Esophagus (tissue), 2 donors: Measurements from ENCODE around the gene KASH5. TPM values are rescaled to one million over a fixed set of nuclear protein-coding genes. Genes with fewer than 3 reads are reported as not detected.

Experiments used
- H3K27ac ChIP-seq, 2 donors: one replicate each; pipeline ENCODE4 v1.5.1; 2013; ENCODE audit warnings: low read depth in 2 of 2, mild to moderate bottlenecking in 2 of 2, inconsistent platforms in 1 of 2, low read length in 1 of 2, moderate library complexity in 1 of 2
- H3K27me3 ChIP-seq, 2 donors: one replicate each; pipeline ENCODE4 v1.6.1; 2013; ENCODE audit warnings: low read length in 2 of 2, control low read depth in 1 of 2, mild to moderate bottlenecking in 1 of 2; ENCODE audit not compliant: insufficient read depth in 2 of 2, control insufficient read depth in 1 of 2
- H3K36me3 ChIP-seq, 2 donors: one replicate each; pipeline ENCODE4 v1.6.1; 2013; ENCODE audit warnings: low read length in 1 of 2; ENCODE audit not compliant: control insufficient read depth in 2 of 2, insufficient read depth in 2 of 2
- H3K4me1 ChIP-seq, 2 donors: one replicate each; pipeline ENCODE4 v1.6.1; 2013; ENCODE audit warnings: low read length in 1 of 2; ENCODE audit not compliant: control insufficient read depth in 2 of 2, insufficient read depth in 2 of 2
- H3K4me3 ChIP-seq, 2 donors: one replicate each; pipeline ENCODE4 v1.5.1; 2013; ENCODE audit warnings: low read length in 2 of 2, mild to moderate bottlenecking in 2 of 2, low read depth in 1 of 2, moderate library complexity in 1 of 2
- H3K9me3 ChIP-seq, 2 donors: one replicate each; pipeline ENCODE4 v1.6.1; 2013; ENCODE audit warnings: mild to moderate bottlenecking in 2 of 2, low read depth in 1 of 2, low read length in 1 of 2, moderate library complexity in 1 of 2; ENCODE audit not compliant: control insufficient read depth in 2 of 2, insufficient read depth in 1 of 2
- WGBS, 2 donors: extraction: QIAGEN DNeasy Blood & Tissue Kit; methylation state at CpG; one replicate each; pipeline ENCODE4 v1.1.7; 2013; 5-methylcytosine and 5-hydroxymethylcytosine counted together
- polyA plus RNA-seq, 2 donors: library from polyadenylated mRNA; stranded (reverse); fragments of 200-250 nt; gene quantifications; one replicate each; pipeline ENCODE4 v1.2.3, GENCODE V29; 2013
- donor health status: healthy with polysubstance abuse.
- donor health status: Bipolar disorder and iron deficiency.

Gene KASH5
- polyA plus RNA-seq, 2 donors = not detected

- no peak overlapping the region for H3K27ac ChIP-seq
Measured at GRCh38 chr19:49447485-49448431, 59.7 kb downstream of the KASH5 start.

GRCh38 chr19:49448432-49448786 lies 60.4 kb downstream of the KASH5 start:
- Histone ChIP-seq H3K36me3 (peaks cover 5 to 16% of the 10 kb centered on the region in 2 donors), H3K9me3 (no peaks in the 10 kb centered on the region), H3K4me1 (no peaks in the 10 kb centered on the region), H3K27ac (peak overlapping the region in 1 of 2 donors; percentile 35), H3K27me3 (no peaks in the 10 kb centered on the region), H3K4me3 (no peak overlapping the region)
- WGBS, 2 donors = 87 to 93% methylated on average over 6 of the region's 6 CpGs

More at GRCh38 chr19:49447485-49448431, 59.7 kb downstream of the KASH5 start:
- H3K4me1 ChIP-seq = no peaks in the 10 kb centered on the region
- peaks cover 5 to 16% of the 10 kb centered on the region in 2 donors for H3K36me3 ChIP-seq
- 73 to 82% methylated on average over 31 to 32 of the region's 32 CpGs for WGBS, 2 donors
- H3K4me3 ChIP-seq = no peak overlapping the region
- H3K9me3 ChIP-seq = no peaks in the 10 kb centered on the region
- no peaks in the 10 kb centered on the region for H3K27me3 ChIP-seq

- H3K4me3 ChIP-seq = peak overlapping the region in 1 of 2 donors; percentile 84
- H3K27ac ChIP-seq = no peak overlapping the region
- no peaks in the 10 kb centered on the region for H3K9me3 ChIP-seq
- peaks cover 5 to 16% of the 10 kb centered on the region in 2 donors for H3K36me3 ChIP-seq
- no peaks in the 10 kb centered on the region for H3K27me3 ChIP-seq
- no peaks in the 10 kb centered on the region for H3K4me1 ChIP-seq
- WGBS, 2 donors = 79 to 82% methylated on average over 7 of the region's 7 CpGs
Measured at GRCh38 chr19:49450405-49450804, 62.4 kb downstream of the KASH5 start.

- WGBS, 2 donors = 1% methylated on average over 42 of the region's 42 CpGs
- H3K4me1 ChIP-seq = no peaks in the 10 kb centered on the region
- H3K27me3 ChIP-seq = no peaks in the 10 kb centered on the region
Measured at GRCh38 chr19:49451430-49452181, 63.6 kb downstream of the KASH5 start, which contains the start of gene PIH1D1. PIH1D1 (minus strand) TSS chr19:49451814; CDS start chr19:49451574, 240 bp downstream.

GRCh38 chr19:49453013-49453756 lies 65.1 kb downstream of the KASH5 start, which contains the start of gene ALDH16A1:
ALDH16A1 (plus strand) TSS chr19:49453225; CDS start chr19:49453332, 107 bp downstream.
- H3K27me3 ChIP-seq = no peaks in the 10 kb centered on the region
- H3K4me3 ChIP-seq = peak within 1 kb of the TSS; percentile 75 to 84
- no peaks in the 10 kb centered on the region for H3K4me1 ChIP-seq
- H3K36me3 ChIP-seq = peaks cover 5% of the 10 kb centered on the region in 2 donors
- no peaks in the 10 kb centered on the region for H3K9me3 ChIP-seq
- WGBS, 2 donors = 0% methylated on average over 62 to 66 of the region's 66 CpGs
- peak within 1 kb of the TSS; percentile 97 to 100 for H3K27ac ChIP-seq

More at GRCh38 chr19:49451430-49452181, 63.6 kb downstream of the KASH5 start, which contains the start of gene PIH1D1:
- no peaks in the 10 kb centered on the region for H3K9me3 ChIP-seq
- peak within 1 kb of the TSS; percentile 76 to 84 for H3K4me3 ChIP-seq
- peak within 1 kb of the TSS; percentile 97 to 100 for H3K27ac ChIP-seq
- peaks cover 5 to 14% of the 10 kb centered on the region in 2 donors for H3K36me3 ChIP-seq

GRCh38 chr19:49453757-49454240 lies 65.8 kb downstream of the KASH5 start:
- no peaks in the 10 kb centered on the region for H3K9me3 ChIP-seq
- peaks cover 0 to 5% of the 10 kb centered on the region in 2 donors for H3K36me3 ChIP-seq
- peak overlapping the region; percentile 64 to 75 for H3K4me3 ChIP-seq
- WGBS, 2 donors = 35 to 37% methylated on average over 10 of the region's 10 CpGs
- H3K27me3 ChIP-seq = no peaks in the 10 kb centered on the region
- peak overlapping the region; percentile 91 to 100 for H3K27ac ChIP-seq
- peaks cover 0 to under 1% of the 10 kb centered on the region in 2 donors for H3K4me1 ChIP-seq

GRCh38 chr19:49455773-49456172 lies 67.7 kb downstream of the KASH5 start:
- H3K27me3 ChIP-seq = no peaks in the 10 kb centered on the region
- H3K27ac ChIP-seq = no peak overlapping the region
- H3K9me3 ChIP-seq = no peaks in the 10 kb centered on the region
- H3K4me3 ChIP-seq = no peak overlapping the region
- peaks cover 0 to 6% of the 10 kb centered on the region in 2 donors for H3K36me3 ChIP-seq
- peaks cover 0 to 2% of the 10 kb centered on the region in 2 donors for H3K4me1 ChIP-seq
- 68 to 72% methylated on average over 5 of the region's 5 CpGs for WGBS, 2 donors

GRCh38 chr19:49456326-49456725 lies 68.3 kb downstream of the KASH5 start:
- Histone ChIP-seq H3K27ac (no peak overlapping the region), H3K4me1 (peaks cover 0 to 2% of the 10 kb centered on the region in 2 donors), H3K36me3 (peaks cover 0 to 6% of the 10 kb centered on the region in 2 donors), H3K9me3 (no peaks in the 10 kb centered on the region), H3K4me3 (no peak overlapping the region), H3K27me3 (no peaks in the 10 kb centered on the region)
- WGBS, 2 donors = 79 to 82% methylated on average over 5 of the region's 5 CpGs

GRCh38 chr19:49458567-49458903 lies 70.5 kb downstream of the KASH5 start:
- Histone ChIP-seq H3K9me3 (no peaks in the 10 kb centered on the region), H3K27me3 (no peaks in the 10 kb centered on the region), H3K27ac (peak overlapping the region; percentile 0 to 43), H3K4me3 (no peak overlapping the region), H3K4me1 (peaks cover 0 to 2% of the 10 kb centered on the region in 2 donors), H3K36me3 (peaks cover 0 to 14% of the 10 kb centered on the region in 2 donors)
- WGBS, 2 donors = 87 to 89% methylated on average over 5 of the region's 5 CpGs
